CD4-positive, alpha-beta T cell treated with Interleukin-17A for 1 hour (primary cell): ENCODE data around the gene COL4A1.

ENCODE experiments used
- DNase-seq: peaks from one replicate; pipeline ENCODE4 v3.0.0-alpha.2; 2020

The COL4A1 gene

GRCh38 chr13:110216006-110216397, 91.0 kb downstream of the COL4A1 start:
- no peak for DNase-seq

GRCh38 chr13:110215606-110216005, 91.4 kb downstream of the COL4A1 start:
- DNase-seq: no peak

GRCh38 chr13:110214637-110215036, 92.3 kb downstream of the COL4A1 start:
- DNase-seq: no peak

GRCh38 chr13:110213461-110214074, 93.4 kb downstream of the COL4A1 start:
- DNase-seq: no peak

GRCh38 chr13:110212529-110212928, 94.4 kb downstream of the COL4A1 start:
- no peak for DNase-seq

GRCh38 chr13:110211735-110212134, 95.2 kb downstream of the COL4A1 start:
- DNase-seq: no peak

- no peak for DNase-seq
These were observed 95.9 kb downstream of the COL4A1 start for GRCh38 chr13:110211046-110211445.

GRCh38 chr13:110210604-110210985, 96.4 kb downstream of the COL4A1 start:
- DNase-seq: no peak

- DNase-seq: no peak
These were observed 96.9 kb downstream of the COL4A1 start for GRCh38 chr13:110209950-110210603.

- DNase-seq: no peak
These were observed 98.8 kb downstream of the COL4A1 start for GRCh38 chr13:110208116-110208515.

GRCh38 chr13:110206996-110207395, 100.0 kb downstream of the COL4A1 start:
- DNase-seq: no peak

GRCh38 chr13:110206185-110206584, 100.8 kb downstream of the COL4A1 start:
- no peak for DNase-seq

- no peak for DNase-seq
These were observed 105.8 kb downstream of the COL4A1 start for GRCh38 chr13:110201114-110201513.

- DNase-seq: no peak
These were observed 106.6 kb downstream of the COL4A1 start for GRCh38 chr13:110200276-110200870.

GRCh38 chr13:110199046-110199831, 107.7 kb downstream of the COL4A1 start:
- no peak for DNase-seq

GRCh38 chr13:110197471-110197870, 109.5 kb downstream of the COL4A1 start:
- DNase-seq: no peak

GRCh38 chr13:110197026-110197425, 109.9 kb downstream of the COL4A1 start:
- DNase-seq: no peak

- no peak for DNase-seq
These were observed 111.1 kb downstream of the COL4A1 start for GRCh38 chr13:110195547-110196485.

- no peak for DNase-seq
These were observed 112.5 kb downstream of the COL4A1 start for GRCh38 chr13:110194451-110194850.

GRCh38 chr13:110193491-110193890, 113.5 kb downstream of the COL4A1 start:
- DNase-seq: no peak

- no peak for DNase-seq
These were observed 114.5 kb downstream of the COL4A1 start for GRCh38 chr13:110192472-110192871.

- no peak for DNase-seq
These were observed 119.3 kb downstream of the COL4A1 start for GRCh38 chr13:110187641-110188161.
